NCI-H1092 treated with DMSO at 0.1 percent for 48 hours (cell line): ENCODE data around the gene PPP2R2D.
"Not testable (repeated sequence)": the region's sequence is repeated elsewhere in the genome, so short reads cannot be mapped to it uniquely, and the experiment has no call there.

Source experiments
- DNase-seq: peaks from one replicate; lab custom pipeline; 2025; lab: John Stamatoyannopoulos, UW

The PPP2R2D gene

GRCh38 chr10:131908151-131908550 is 7.3 kb downstream of the PPP2R2D start:
- DNase-seq = no peak

GRCh38 chr10:131909014-131909808 is 8.4 kb downstream of the PPP2R2D start:
- DNase-seq = no peak

- DNase-seq = no peak
These were observed 9.1 kb downstream of the PPP2R2D start for GRCh38 chr10:131909929-131910328.

- DNase-seq = no peak
These were observed 10.0 kb downstream of the PPP2R2D start for GRCh38 chr10:131910663-131911314.

- no peak for DNase-seq
These were observed 10.6 kb downstream of the PPP2R2D start for GRCh38 chr10:131911451-131911850.

- DNase-seq = no peak
These were observed 11.8 kb downstream of the PPP2R2D start for GRCh38 chr10:131912620-131913019.

- no peak for DNase-seq
These were observed 14.7 kb downstream of the PPP2R2D start for GRCh38 chr10:131915484-131915883.

- no peak for DNase-seq
These were observed 15.4 kb downstream of the PPP2R2D start for GRCh38 chr10:131915990-131916766.

- DNase-seq = not testable (repeated sequence)
These were observed 16.0 kb downstream of the PPP2R2D start for GRCh38 chr10:131916767-131917160.

GRCh38 chr10:131917496-131917895 is 16.7 kb downstream of the PPP2R2D start:
- not testable (repeated sequence) for DNase-seq

- not testable (repeated sequence) for DNase-seq
These were observed 18.7 kb downstream of the PPP2R2D start for GRCh38 chr10:131919461-131919860.

GRCh38 chr10:131920151-131920550 is 19.3 kb downstream of the PPP2R2D start:
- DNase-seq = no peak

GRCh38 chr10:131920693-131921092 is 19.9 kb downstream of the PPP2R2D start:
- no peak for DNase-seq

- DNase-seq = no peak
These were observed 20.4 kb downstream of the PPP2R2D start for GRCh38 chr10:131921184-131921583.

- no peak for DNase-seq
These were observed 22.4 kb downstream of the PPP2R2D start for GRCh38 chr10:131923038-131923756.

- no peak for DNase-seq
These were observed 24.3 kb downstream of the PPP2R2D start for GRCh38 chr10:131925011-131925649.

GRCh38 chr10:131925716-131926115 is 24.9 kb downstream of the PPP2R2D start:
- DNase-seq = no peak

GRCh38 chr10:131926253-131926652 is 25.4 kb downstream of the PPP2R2D start:
- DNase-seq = no peak

GRCh38 chr10:131926743-131927595 is 26.2 kb downstream of the PPP2R2D start:
- no peak for DNase-seq

- no peak for DNase-seq
These were observed 27.7 kb downstream of the PPP2R2D start for GRCh38 chr10:131928248-131929095.
